ENCODE data around the gene EIF2B2.

DNA sequence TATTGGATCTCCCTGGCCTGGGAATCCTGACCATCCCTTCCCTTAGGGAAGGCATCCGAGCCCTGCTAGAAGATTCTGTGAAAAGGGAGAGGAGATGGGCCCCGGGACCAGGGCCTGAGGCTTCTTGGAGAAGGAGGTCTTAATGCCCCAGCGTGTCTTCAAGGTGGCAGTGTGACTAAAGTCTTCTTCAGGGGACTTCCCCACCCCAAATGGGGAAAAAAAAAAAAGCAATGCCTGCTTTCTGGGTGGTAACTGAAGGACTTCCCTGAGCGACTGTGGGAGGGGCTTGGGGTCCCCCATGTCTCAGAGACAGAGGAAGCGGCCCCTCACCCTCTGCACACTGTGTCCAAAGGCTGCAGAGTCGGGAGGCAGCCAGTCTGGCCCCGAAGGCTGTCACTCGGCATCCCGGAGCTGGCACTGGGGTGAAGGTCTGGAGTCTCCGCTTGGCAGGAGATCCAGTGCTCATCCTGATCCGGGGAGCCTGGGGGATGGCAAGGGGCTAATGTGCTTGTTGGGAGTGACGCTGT lies 39.5 kb upstream of the EIF2B2 start:
- TF ChIP-seq POLR2A (IDR thresholded peaks at IDR 0.05; ENCODE audit: low read length) = no peak
- TF ChIP-seq GATA1 (IDR thresholded peaks at IDR 0.05; ENCODE audit: low read depth, low read length) = no peak
